EH (cell line): Measurements from ENCODE around the gene SGSM1.
"Not testable (repeated sequence)": the region's sequence is repeated elsewhere in the genome, so short reads cannot be mapped to it uniquely, and the experiment has no call there.

ENCODE experiments used
- DNase-seq: peaks from one replicate; pipeline ENCODE4 v3.0.0-alpha.2; 2015; ENCODE audit warnings: low read depth

SGSM1 gene

GRCh38 chr22:24894220-24894975, 88.4 kb downstream of the SGSM1 start:
- peak; percentile 67 for DNase-seq

DNA sequence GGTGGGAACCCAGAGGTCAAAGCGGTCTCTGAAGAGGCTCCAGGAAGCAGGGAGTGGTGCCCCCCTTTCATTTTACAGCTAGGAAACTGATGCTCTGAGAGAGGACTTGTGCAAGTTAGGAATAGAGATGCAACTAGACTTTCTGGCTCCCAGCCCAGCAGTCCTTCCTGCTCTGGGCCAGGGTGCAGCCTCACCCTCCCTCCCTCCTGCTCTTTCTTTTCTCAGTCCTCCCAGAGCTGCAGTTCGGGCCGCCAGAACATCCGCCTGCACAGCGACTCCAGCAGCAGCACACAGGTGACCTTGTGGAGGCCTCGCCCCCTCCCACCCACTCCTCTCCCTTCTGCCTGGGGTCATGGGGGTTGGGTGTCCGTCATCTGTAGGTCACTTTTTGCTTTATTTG, 89.0 kb downstream of the SGSM1 start:
- peak; percentile 8 for DNase-seq

GRCh38 chr22:24901448-24901847, 95.4 kb downstream of the SGSM1 start:
- no peak for DNase-seq

DNA sequence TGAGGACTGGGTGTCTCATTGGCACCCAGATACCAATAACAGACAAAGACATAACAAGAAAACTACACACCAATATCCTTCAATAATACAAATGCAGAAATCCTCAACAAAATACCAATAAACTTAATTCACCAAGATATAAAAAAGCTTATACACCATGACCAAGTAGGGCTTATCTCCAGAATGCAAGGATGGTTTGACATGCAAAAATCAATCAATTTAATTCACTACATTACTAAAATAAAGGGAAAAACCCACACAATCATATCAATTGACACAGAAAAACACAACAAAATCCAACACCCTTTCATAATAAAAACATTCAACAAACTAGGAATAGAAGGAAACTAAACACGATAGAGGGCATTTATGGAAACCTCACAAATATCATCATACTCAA, 99.9 kb downstream of the SGSM1 start:
- no peak for DNase-seq

DNA sequence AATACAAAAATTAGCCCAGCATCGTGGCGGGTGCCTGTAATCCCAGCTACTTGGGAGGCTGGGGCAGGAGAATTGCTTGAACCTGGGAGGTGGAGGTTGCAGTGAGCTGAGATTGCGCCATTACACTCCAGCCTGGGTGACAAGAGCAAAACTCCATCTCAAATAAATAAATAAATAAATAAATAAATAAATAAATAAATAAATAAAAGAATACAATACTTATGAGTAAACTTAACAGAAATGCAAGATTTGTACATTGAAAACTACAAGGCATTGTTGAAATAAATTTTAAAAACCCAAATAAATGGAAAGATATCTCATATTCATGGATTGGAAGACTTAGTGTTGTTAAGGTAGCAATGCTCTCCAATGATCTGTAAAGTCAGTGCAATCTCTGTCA, 101.1 kb downstream of the SGSM1 start:
- DNase-seq = not testable (repeated sequence)

DNA sequence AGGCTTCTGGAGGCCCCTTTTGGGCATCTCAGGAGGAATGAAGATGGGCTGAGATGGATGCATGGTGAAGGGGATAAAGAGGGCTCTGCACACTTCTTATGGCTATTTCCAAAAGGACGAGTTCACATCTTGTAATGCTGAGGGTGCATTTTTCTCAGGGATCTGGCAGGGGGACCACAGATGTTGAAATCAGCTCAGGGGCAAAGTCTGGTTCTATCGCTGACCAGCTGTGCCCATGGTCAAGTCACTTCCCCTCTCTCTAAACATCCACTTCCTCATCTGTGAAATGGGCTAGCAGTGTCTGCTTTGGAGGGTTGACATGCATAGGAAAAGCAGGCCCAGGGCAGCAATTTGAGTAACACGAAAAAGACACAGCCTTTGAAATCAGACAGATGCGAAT, 114.0 kb downstream of the SGSM1 start:
- DNase-seq = no peak

GRCh38 chr22:24925586-24926427, 119.8 kb downstream of the SGSM1 start:
- DNase-seq = no peak

- DNase-seq = no peak
Measured at GRCh38 chr22:24926428-24926725, 120.4 kb downstream of the SGSM1 start.

DNA sequence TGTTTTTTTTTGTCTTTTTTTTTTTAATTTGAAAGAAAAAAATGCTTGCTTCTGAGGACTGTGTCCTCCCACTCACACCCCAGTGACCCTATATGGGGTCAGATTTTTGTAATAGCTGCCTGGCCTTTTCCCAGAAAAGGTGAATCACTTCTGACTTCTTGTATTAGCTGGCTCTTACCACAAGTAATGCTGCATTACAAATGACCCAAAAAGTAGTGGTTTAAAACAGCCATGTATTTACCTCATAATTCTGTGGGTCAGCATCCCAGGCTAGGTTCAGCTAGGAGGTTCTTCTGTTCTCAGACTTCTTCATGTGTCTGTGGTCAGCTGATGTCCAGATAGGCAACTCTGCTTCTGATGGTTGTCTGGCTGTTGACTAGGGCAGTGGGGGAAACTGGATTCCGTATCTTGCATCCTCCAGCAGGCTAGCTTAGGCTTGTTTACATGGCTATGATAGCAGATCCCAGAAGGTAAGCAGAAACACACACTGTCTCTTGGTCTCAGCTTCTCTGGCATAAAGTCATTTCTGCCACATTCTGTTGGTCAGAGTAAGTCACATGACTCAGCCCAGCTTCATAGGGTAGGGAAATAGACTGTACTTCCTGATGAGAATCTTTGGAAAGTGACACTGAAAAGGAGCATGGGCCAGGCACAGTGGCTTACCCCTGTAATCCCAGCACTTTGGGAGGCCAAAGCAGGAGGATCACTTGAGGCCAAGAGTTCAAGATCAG, 121.0 kb downstream of the SGSM1 start:
- DNase-seq = no peak

DNA sequence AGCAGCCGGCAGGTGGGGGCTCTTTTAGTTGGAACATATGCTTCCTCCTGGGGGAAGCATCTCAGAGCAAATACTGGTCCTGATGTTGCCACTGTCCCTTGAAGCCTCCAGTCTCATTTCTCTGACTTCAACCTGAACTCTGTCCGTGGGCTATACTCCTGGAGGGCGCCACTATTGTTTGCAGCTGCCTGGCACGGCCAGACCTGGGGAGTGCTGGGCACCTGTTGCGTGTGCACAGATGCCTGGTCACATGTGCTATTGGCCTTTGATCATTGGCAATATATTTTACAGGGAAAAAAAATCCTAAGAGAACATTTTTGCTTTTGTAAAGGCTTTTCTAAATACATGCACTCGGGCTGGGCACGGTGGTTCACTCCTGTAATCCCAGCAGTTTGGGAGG, 122.3 kb downstream of the SGSM1 start:
- DNase-seq = no peak

DNA sequence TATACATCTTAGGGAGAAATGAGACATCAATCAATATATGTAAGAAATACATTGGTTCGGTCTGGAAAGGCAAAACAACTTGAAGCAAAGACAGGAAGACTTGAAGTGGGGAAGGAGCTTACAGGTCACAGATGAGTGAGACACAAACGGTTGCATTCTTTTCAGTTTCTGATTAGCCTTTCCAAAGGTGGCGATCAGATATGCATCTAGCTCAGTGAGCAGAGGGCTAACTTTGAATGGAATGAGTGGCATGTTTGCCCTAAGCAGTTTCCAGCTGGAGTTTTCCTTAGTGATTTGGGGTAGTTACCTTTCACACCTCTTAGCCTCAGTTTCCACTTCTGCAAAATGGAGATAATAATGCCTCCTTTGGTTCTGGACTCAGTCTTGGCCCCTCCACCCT, 124.7 kb downstream of the SGSM1 start:
- no peak for DNase-seq

DNA sequence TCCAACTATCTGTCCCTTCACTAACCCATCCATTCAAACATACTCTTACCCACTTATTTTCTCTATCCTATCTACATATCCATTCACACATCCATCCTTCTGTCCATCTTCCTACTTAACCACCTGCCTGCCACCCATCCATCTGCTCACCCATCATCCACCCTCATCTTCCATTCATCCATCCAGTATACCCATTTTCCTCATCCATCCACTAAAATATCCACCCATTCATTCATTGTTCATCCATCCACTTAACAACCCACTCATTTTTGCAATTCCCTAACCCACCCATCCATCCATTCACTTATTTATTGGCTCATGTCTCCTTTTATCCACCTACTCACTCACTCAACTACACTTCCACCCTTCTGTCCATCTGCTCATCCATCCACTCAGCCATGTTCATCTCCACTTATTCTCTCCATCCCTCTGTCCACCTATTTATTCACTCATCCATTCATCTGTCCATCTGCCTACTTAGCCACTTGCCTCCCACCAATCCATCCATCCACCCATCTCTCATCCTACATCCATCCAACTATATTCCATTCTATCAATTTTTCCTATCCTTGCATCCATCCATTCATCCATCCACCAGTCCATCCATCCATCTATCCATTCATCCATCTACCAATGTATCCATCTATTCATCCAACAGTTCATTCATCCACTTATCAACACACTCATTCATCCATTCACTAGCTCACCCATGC, 129.9 kb downstream of the SGSM1 start:
- no peak for DNase-seq

GRCh38 chr22:24937114-24937513, 131.1 kb downstream of the SGSM1 start:
- no peak for DNase-seq

- peak; percentile 19 for DNase-seq
Measured at GRCh38 chr22:24938741-24939341, 132.8 kb downstream of the SGSM1 start.

GRCh38 chr22:24942301-24942700, 136.3 kb downstream of the SGSM1 start:
- DNase-seq = no peak

GRCh38 chr22:24944217-24944937, 138.4 kb downstream of the SGSM1 start:
- DNase-seq = no peak

- no peak for DNase-seq
Measured at GRCh38 chr22:24945430-24945829, 139.4 kb downstream of the SGSM1 start.

GRCh38 chr22:24947383-24947782, 141.4 kb downstream of the SGSM1 start:
- DNase-seq = no peak

GRCh38 chr22:24947881-24948280, 141.9 kb downstream of the SGSM1 start:
- no peak for DNase-seq

GRCh38 chr22:24948356-24949202, 142.6 kb downstream of the SGSM1 start:
- DNase-seq = no peak
